RPMI7951 (cell line): Measurements from ENCODE around the gene CXCR3. TPM values are rescaled to one million over a fixed set of nuclear protein-coding genes. Genes with fewer than 3 reads are reported as not detected.
"Not testable (repeated sequence)": the region's sequence is repeated elsewhere in the genome, so short reads cannot be mapped to it uniquely, and the experiment has no call there.

Source experiments
- DNase-seq: peaks from one replicate; pipeline ENCODE4 v3.0.0-alpha.2; 2012; ENCODE audit warnings: low read depth
- total RNA-seq: library from RNA; depleted of rRNA; stranded (reverse); fragments of >200 nt; shearing (Covaris generic); gene quantifications from 2 replicates; pipeline ENCODE4 v1.2.3, GENCODE V29; 2014

CXCR3 gene
- total RNA-seq, 1 experiment from 2014 or later = not detected

- DNase-seq = not testable (repeated sequence)
Observed at GRCh38 chrX:71611736-71612135, 6.6 kb downstream of the CXCR3 start.

GRCh38 chrX:71609095-71609750, 9.1 kb downstream of the CXCR3 start:
- no peak for DNase-seq

GRCh38 chrX:71607488-71607887, 10.8 kb downstream of the CXCR3 start:
- no peak for DNase-seq

- no peak for DNase-seq
Observed at GRCh38 chrX:71606536-71607216, 11.6 kb downstream of the CXCR3 start.

DNA sequence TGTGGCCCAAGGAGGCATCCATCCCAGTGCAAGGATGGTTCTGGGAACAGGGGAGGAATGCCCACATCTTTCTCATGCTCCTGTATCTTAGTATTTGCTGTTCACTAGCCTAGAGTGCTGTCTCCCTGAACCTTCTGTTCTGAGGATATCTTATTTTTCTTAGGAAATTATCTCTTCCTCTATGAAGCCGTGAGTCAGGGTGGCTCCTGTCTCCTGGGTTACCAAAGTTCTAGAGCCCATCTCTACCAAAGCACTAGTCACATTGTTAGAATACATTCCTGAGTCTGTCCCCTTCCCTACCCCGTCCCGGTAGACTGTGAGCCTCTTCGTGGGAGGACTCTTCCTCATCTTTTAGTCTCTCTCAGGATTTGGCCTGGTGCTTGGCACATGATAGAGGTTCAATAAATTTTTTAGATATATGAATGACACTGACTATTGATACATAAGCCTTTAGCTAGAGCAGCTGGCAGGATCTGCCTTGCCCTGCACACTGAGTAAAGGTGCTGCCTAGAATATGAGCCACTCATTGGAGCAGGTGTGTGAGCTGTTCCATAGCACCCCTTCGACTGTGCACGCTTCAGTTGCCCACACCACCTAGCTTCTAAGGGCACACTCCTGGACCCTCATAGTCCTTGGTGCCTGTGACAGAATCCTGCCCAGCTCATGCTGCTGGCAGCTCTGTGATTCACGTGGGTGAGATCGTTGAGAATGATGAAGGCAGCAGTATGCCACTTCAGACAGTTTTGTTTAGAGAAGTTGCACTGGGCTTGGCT, 13.3 kb downstream of the CXCR3 start:
- DNase-seq = no peak

- peak; percentile 68 for DNase-seq
Observed at GRCh38 chrX:71604141-71604540, 14.2 kb downstream of the CXCR3 start.

GRCh38 chrX:71603618-71604017, 14.7 kb downstream of the CXCR3 start:
- DNase-seq = peak; percentile 33

- no peak for DNase-seq
Observed at GRCh38 chrX:71599965-71600364, 18.3 kb downstream of the CXCR3 start.

DNA sequence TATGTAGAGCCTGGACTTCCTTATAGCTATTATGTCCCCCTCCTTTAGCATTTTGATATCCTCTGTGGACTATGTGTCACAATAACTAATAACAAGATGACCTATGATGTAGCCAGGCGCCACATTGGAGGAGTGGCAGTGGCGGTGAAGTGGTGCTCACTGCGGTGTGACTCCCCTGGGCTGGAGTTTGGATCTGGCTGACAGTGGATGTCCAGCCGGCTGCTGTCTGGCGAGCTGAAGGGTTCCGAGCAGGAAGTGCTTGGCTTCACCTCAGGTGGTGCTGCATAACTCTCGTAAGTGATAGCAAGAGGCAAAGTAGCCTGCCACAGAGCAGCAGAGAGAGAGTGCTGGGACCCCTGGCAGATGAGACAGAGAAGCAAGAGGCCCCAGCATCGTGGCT, 25.1 kb downstream of the CXCR3 start:
- not testable (repeated sequence) for DNase-seq

- no peak for DNase-seq
Observed at GRCh38 chrX:71586929-71587328, 31.4 kb downstream of the CXCR3 start.

DNA sequence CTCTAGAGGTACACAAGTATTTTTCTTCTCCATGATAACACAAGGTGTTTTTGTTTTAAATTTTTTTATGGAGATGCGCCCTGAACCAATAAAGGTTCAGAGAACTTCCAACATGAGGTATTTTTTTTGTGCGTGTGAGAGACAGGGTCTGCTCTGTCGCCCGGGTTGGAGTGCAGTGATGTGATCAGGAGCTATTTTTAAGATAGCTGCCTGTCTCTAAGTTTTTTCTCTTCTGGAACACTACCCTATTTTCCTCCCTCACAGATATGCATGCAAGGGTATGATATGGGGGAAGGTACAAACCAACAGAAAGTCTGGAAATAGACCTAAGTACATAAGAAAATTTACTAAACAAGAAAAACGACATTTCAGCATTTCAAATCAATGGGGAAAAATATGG, 37.1 kb downstream of the CXCR3 start:
- no peak for DNase-seq

- no peak for DNase-seq
Observed at GRCh38 chrX:71579990-71580380, 38.3 kb downstream of the CXCR3 start.

- no peak for DNase-seq
Observed at GRCh38 chrX:71579136-71579989, 38.9 kb downstream of the CXCR3 start.

- DNase-seq = no peak
Observed at GRCh38 chrX:71578253-71579135, 39.8 kb downstream of the CXCR3 start, which contains the start of gene GCNA. Gene GCNA (plus strand): TSS chrX:71578437. CDS start chrX:71580822, 2,385 bp downstream.

GRCh38 chrX:71577682-71578081, 40.6 kb downstream of the CXCR3 start:
- no peak for DNase-seq

DNA sequence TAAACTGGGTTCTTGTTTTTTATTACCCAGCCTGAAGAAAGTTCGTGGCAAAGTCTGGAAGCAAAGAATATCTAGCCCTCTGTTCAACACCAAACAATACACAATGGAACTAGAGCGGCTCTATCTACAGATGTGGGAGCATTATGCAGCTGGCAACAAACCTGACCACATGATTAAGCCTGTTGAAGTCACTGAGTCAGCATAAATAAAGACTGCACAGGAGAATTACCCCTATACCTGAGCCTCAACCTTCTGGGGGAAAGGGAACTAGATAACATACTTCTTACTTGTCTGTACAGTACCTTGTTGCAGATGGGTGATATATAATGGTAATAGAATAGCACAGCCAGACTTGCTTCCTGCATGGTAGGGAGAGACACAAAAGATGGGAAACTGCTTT, 44.7 kb downstream of the CXCR3 start:
- no peak for DNase-seq

GRCh38 chrX:71571390-71571789, 46.9 kb downstream of the CXCR3 start:
- not testable (repeated sequence) for DNase-seq
